ENCODE measurements around the gene OR2K2.
"Not testable (repeated sequence)": the region's sequence is repeated elsewhere in the genome, so short reads cannot be mapped to it uniquely, and the experiment has no call there.

Gene OR2K2

GRCh38 chr9:111298111-111298510 lies 31.9 kb downstream of the OR2K2 start:
- no peak for DNase-seq (ENCODE audit: low read depth)

DNA sequence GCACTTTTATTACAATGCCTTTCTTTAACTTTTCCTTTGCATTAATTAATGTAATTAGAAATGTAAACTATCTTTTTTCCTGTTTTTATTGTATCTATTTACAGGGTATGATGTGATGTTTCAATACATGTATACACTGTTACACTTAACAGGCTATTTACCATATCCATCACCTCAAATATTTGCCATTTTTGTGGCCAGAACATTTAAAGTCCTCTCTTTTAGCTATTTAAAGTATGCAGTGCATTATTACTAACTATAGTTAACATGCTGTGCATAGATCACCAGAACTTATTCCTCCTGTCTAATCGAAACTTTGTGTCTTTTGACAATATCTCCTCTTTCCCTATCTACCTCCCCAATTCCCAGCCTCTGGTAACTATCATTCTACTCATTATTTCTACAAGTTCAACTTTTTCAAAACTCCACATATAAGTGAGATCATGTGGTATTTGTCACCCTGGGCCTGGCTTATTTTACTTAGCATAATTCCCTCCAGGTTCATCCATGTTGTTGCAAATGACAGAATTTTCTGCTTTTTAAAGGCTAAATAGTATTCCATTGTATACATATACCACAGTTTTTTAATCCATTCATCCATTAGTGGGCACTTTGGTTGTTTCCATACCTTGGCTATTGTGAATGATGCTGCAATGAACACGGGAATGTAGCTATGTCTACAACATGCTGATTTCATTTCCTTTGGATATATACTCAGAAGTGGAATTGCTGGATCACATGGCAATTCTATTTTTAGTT lies 32.8 kb downstream of the OR2K2 start:
- no peak for DNase-seq (ENCODE audit: low read depth)

GRCh38 chr9:111294691-111295451 lies 35.2 kb downstream of the OR2K2 start:
- DNase-seq (ENCODE audit: low read depth), result no peak

DNA sequence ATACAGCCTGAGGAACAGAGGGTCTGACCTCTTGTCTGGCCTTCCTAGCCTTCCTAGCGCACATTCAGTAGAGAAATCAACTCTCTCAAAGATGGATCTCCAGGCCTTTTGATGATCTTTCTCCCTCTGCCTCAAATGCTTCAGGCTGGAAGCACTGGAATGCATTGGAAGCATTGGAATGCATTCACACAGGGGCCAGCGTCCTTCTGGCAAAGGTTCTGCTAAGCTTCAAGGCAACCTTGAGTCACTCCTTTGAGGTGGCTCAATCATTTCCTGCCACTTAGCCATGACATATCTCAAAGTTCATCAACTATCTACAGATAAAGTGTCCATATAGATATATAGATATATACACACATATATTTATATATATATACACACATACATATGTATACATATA lies 42.9 kb downstream of the OR2K2 start:
- DNase-seq (ENCODE audit: low read depth), result no peak

GRCh38 chr9:111284703-111285102 lies 45.3 kb downstream of the OR2K2 start:
- DNase-seq (ENCODE audit: low read depth), result no peak

GRCh38 chr9:111282845-111283244 lies 47.2 kb downstream of the OR2K2 start:
- no peak for DNase-seq (ENCODE audit: low read depth)

GRCh38 chr9:111280795-111281194 lies 49.2 kb downstream of the OR2K2 start:
- DNase-seq (ENCODE audit: low read depth), result not testable (repeated sequence)
